ENCODE measurements around the gene PLA2G4F.

DNA sequence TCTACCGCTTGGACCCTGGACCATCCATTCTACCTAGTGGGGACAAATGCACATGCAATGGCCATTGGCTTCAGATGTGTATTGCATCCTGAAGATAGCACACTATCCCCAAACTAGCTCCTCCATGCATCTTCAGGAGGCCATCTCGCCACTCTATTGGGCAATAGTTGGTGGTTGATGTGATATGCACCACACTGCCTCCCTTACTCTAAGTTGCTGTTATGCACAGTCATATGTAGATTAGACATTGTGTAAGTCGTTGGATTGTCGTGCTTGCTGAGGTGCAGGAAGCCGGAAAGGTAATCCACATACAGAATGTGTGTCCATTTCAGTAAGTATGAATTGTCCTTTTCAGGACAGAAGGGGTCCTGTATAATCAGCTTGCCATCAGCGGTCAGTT is 35.4 kb downstream of the PLA2G4F start:
- TF ChIP-seq, protein P1, sequence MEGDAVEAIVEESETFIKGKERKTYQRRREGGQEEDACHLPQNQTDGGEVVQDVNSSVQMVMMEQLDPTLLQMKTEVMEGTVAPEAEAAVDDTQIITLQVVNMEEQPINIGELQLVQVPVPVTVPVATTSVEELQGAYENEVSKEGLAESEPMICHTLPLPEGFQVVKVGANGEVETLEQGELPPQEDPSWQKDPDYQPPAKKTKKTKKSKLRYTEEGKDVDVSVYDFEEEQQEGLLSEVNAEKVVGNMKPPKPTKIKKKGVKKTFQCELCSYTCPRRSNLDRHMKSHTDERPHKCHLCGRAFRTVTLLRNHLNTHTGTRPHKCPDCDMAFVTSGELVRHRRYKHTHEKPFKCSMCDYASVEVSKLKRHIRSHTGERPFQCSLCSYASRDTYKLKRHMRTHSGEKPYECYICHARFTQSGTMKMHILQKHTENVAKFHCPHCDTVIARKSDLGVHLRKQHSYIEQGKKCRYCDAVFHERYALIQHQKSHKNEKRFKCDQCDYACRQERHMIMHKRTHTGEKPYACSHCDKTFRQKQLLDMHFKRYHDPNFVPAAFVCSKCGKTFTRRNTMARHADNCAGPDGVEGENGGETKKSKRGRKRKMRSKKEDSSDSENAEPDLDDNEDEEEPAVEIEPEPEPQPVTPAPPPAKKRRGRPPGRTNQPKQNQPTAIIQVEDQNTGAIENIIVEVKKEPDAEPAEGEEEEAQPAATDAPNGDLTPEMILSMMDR (IDR thresholded peaks at IDR 0.05) = no peak
- no peak for TF ChIP-seq POLR2A (IDR thresholded peaks at IDR 0.05)
